NT2/D1 (cell line): ENCODE measurements around the gene SCFD1.

Experiments
- DNase-seq: peaks from one replicate; pipeline ENCODE4 v3.0.0-alpha.2; 2011; ENCODE audit warnings: low read depth, low spot score
- H3K27me3 ChIP-seq: 2 replicates; pipeline ENCODE4 v1.6.0; 2011; ENCODE audit warnings: mild to moderate bottlenecking; ENCODE audit not compliant: insufficient read length, insufficient read depth
- H3K36me3 ChIP-seq: 2 replicates; pipeline ENCODE4 v1.6.1; 2011; ENCODE audit warnings: mild to moderate bottlenecking, low read length, mixed read lengths; ENCODE audit not compliant: insufficient read depth, insufficient read length
- H3K4me1 ChIP-seq: 2 replicates; pipeline ENCODE4 v1.5.1; 2011; ENCODE audit not compliant: insufficient read depth, insufficient read length
- H3K4me3 ChIP-seq: 2 replicates; pipeline ENCODE4 v1.5.1; 2011; ENCODE audit warnings: low read depth; ENCODE audit not compliant: insufficient read length
- H3K9ac ChIP-seq: 2 replicates; pipeline ENCODE4 v1.6.0; 2011; ENCODE audit warnings: low read depth; ENCODE audit not compliant: insufficient read length
- H3K9me3 ChIP-seq: 2 replicates; pipeline ENCODE4 v1.5.1; 2011; ENCODE audit warnings: mild to moderate bottlenecking, low read length; ENCODE audit not compliant: insufficient read depth
- SUZ12 ChIP-seq: IDR thresholded peaks from 2 replicates; pipeline ENCODE4 v1.6.1; 2011; ENCODE audit not compliant: insufficient read length, insufficient read depth; ENCODE audit errors: extremely low read depth
- YY1 ChIP-seq: IDR thresholded peaks from 2 replicates; pipeline ENCODE4 v1.6.1; 2011; ENCODE audit not compliant: insufficient read length, insufficient read depth
- ZNF274 ChIP-seq: IDR thresholded peaks from 2 replicates; pipeline ENCODE4 v1.6.1; 2011; ENCODE audit warnings: mild to moderate bottlenecking, low read depth, low read length

SCFD1 gene

DNA sequence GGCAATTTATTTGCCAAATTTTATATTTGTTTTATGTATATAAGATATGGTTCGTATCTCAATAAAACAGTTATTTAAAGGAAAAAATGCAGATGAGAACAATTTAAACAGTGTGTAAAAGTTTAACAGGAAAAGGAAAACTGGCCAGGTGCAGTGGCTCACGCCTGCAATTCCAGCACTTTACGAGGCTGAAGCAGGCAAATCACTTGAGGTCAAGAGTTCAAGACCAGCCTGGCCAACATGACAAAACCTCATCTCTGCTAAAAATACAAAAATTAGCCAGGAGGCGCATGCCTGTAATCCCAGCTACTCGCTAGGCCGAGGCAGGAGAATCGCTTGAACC, 40.9 kb upstream of the SCFD1 start:
- Histone ChIP-seq H3K27me3 (no peaks in the 10 kb centered on the region), H3K9ac (no peak overlapping the region), H3K9me3 (peaks cover 28% of the 10 kb centered on the region), H3K36me3 (peaks cover 9% of the 10 kb centered on the region), H3K4me1 (no peaks in the 10 kb centered on the region), H3K4me3 (no peak overlapping the region)
- DNase-seq, result no peak
- no peak for TF ChIP-seq YY1
- no peak for TF ChIP-seq ZNF274
- TF ChIP-seq SUZ12, result no peak

- TF ChIP-seq SUZ12, result no peak
- no peak for TF ChIP-seq YY1
- no peak for TF ChIP-seq ZNF274
- peaks cover 13% of the 10 kb centered on the region for H3K36me3 ChIP-seq
- no peaks in the 10 kb centered on the region for H3K4me1 ChIP-seq
- peaks cover 28% of the 10 kb centered on the region for H3K9me3 ChIP-seq
- H3K9ac ChIP-seq, result no peak overlapping the region
- H3K27me3 ChIP-seq, result no peaks in the 10 kb centered on the region
- no peak overlapping the region for H3K4me3 ChIP-seq
- no peak for DNase-seq
Observed at GRCh38 chr14:30582376-30582775, 39.7 kb upstream of the SCFD1 start.

- Histone ChIP-seq H3K9me3 (peaks cover 28% of the 10 kb centered on the region), H3K9ac (no peak overlapping the region), H3K27me3 (no peaks in the 10 kb centered on the region), H3K36me3 (peaks cover 21% of the 10 kb centered on the region), H3K4me1 (no peaks in the 10 kb centered on the region), H3K4me3 (no peak overlapping the region)
- DNase-seq, result no peak
- TF ChIP-seq ZNF274 (no peak), YY1 (no peak), SUZ12 (no peak)
Observed at GRCh38 chr14:30584058-30584630, 38.0 kb upstream of the SCFD1 start.

- Histone ChIP-seq H3K4me1 (no peaks in the 10 kb centered on the region), H3K36me3 (peaks cover 31% of the 10 kb centered on the region), H3K9ac (no peak overlapping the region), H3K27me3 (no peaks in the 10 kb centered on the region), H3K9me3 (peaks cover 28% of the 10 kb centered on the region), H3K4me3 (no peak overlapping the region)
- no peak for DNase-seq
- no peak for TF ChIP-seq ZNF274
- TF ChIP-seq YY1, result no peak
- no peak for TF ChIP-seq SUZ12
Observed at GRCh38 chr14:30585204-30585603, 36.9 kb upstream of the SCFD1 start.

DNA sequence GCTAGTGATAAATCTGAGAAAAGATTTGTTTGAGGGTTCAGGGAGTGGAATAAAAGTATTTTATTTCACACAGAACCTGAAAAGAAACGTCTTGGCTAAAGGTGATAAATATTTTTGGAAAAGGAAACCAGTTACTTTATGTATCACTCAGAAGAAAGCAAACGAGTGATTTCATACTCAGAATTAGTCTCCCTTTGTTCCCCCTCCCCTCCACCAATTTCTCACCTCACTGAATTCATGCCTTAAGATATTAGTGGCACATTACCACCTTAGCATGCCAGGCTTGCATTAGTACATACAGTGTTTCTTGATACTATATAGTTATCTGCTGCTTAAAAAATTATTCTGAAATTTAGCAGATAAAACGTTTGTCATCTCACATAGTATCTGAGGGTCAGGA, 35.0 kb upstream of the SCFD1 start:
- H3K9ac ChIP-seq, result no peak overlapping the region
- H3K27me3 ChIP-seq, result no peaks in the 10 kb centered on the region
- no peak for DNase-seq
- H3K9me3 ChIP-seq, result peaks cover 28% of the 10 kb centered on the region
- peaks cover 46% of the 10 kb centered on the region for H3K36me3 ChIP-seq
- no peak overlapping the region for H3K4me3 ChIP-seq
- no peaks in the 10 kb centered on the region for H3K4me1 ChIP-seq
- TF ChIP-seq SUZ12, result no peak
- no peak for TF ChIP-seq YY1
- TF ChIP-seq ZNF274, result no peak

DNA sequence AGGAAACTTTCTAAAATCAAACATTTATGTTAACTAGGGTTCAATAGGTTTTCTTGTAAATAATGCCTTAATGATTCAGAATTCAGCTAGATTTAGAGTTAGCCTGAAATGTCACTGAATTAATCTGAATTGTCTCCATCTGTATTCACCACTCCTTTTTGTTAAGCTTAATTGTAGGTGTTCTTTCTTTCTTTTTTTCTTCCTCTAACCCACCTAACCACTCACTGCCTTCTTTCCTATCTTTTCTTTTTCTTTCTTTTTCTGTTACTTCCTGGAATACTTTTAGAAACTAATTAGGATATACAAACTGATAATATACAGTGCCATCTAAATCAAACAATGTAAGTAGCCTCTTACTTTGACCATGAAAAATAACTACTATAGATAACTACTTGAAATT, 33.2 kb upstream of the SCFD1 start:
- Histone ChIP-seq H3K4me1 (no peaks in the 10 kb centered on the region), H3K4me3 (no peak overlapping the region), H3K36me3 (peaks cover 54% of the 10 kb centered on the region), H3K27me3 (no peaks in the 10 kb centered on the region), H3K9me3 (peaks cover 15% of the 10 kb centered on the region), H3K9ac (no peak overlapping the region)
- no peak for TF ChIP-seq SUZ12
- no peak for TF ChIP-seq YY1
- no peak for TF ChIP-seq ZNF274
- no peak for DNase-seq

GRCh38 chr14:30596935-30597334, 25.2 kb upstream of the SCFD1 start:
- Histone ChIP-seq H3K36me3 (peaks cover 47% of the 10 kb centered on the region), H3K9ac (no peak overlapping the region)

More at GRCh38 chr14:30596935-30597334, 25.2 kb upstream of the SCFD1 start:
- H3K4me1 ChIP-seq, result no peaks in the 10 kb centered on the region
- DNase-seq, result no peak
- no peaks in the 10 kb centered on the region for H3K9me3 ChIP-seq
- no peaks in the 10 kb centered on the region for H3K27me3 ChIP-seq
- TF ChIP-seq YY1 (no peak), SUZ12 (no peak), ZNF274 (no peak)
- no peak overlapping the region for H3K4me3 ChIP-seq
